Liver (tissue), 3 donors: ENCODE results near the gene ETS1.

Experiments
- CTCF ChIP-seq: fragments of 150-350 bp; IDR thresholded peaks from 2 replicates; pipeline ENCODE4 v1.5.1; 2017; ENCODE audit warnings: improper control_type of control experiment, low read depth, low read length; ENCODE audit not compliant: missing input control
- EGR1 ChIP-seq, 2 donors: IDR thresholded peaks; 2 replicates each; pipeline ENCODE4 v1.6.1; 2016 to 2018; ENCODE audit warnings: antibody characterized with exemption in 2 of 2, low read depth in 2 of 2
- FOXA1 ChIP-seq: IDR thresholded peaks from 2 replicates; pipeline ENCODE4 v1.6.1; 2016; ENCODE audit warnings: antibody characterized with exemption
- GABPA ChIP-seq, 2 donors: IDR thresholded peaks in 1 of 2; conservative IDR thresholded peaks in 1 of 2; 2 replicates each; pipeline ENCODE4 v1.6.1; 2016; ENCODE audit warnings: antibody characterized with exemption in 2 of 2, mild to moderate bottlenecking in 1 of 2, moderate library complexity in 1 of 2
- HNF4A ChIP-seq, 2 donors: conservative IDR thresholded peaks; 2 replicates each; pipeline ENCODE4 v1.6.1; 2016; ENCODE audit warnings: antibody characterized with exemption in 2 of 2, mild to moderate bottlenecking in 2 of 2
- HNF4G ChIP-seq: IDR thresholded peaks from 2 replicates; pipeline ENCODE4 v1.6.1; 2016; ENCODE audit warnings: antibody characterized with exemption
- JUND ChIP-seq, 2 donors: IDR thresholded peaks; 2 replicates each; pipeline ENCODE4 v1.6.1; 2016; ENCODE audit warnings: antibody characterized with exemption in 2 of 2
- MAX ChIP-seq: IDR thresholded peaks from 2 replicates; pipeline ENCODE4 v1.6.1; 2016; ENCODE audit warnings: antibody characterized with exemption
- RAD21 ChIP-seq, 2 donors: IDR thresholded peaks; 2 replicates each; pipeline ENCODE4 v1.6.1; 2016; ENCODE audit warnings: antibody characterized with exemption in 2 of 2, mild to moderate bottlenecking in 2 of 2
- REST ChIP-seq: IDR thresholded peaks from 2 replicates; pipeline ENCODE4 v1.6.1; 2016; ENCODE audit warnings: antibody characterized with exemption, mild to moderate bottlenecking
- RXRA ChIP-seq, 2 donors: IDR thresholded peaks; 2 replicates each; pipeline ENCODE4 v1.6.1; 2017 to 2018; ENCODE audit warnings: antibody characterized with exemption in 2 of 2, mild to moderate bottlenecking in 1 of 2
- SP1 ChIP-seq: IDR thresholded peaks from 2 replicates; pipeline ENCODE4 v1.6.1; 2018; ENCODE audit warnings: antibody characterized with exemption, mild to moderate bottlenecking
- TAF1 ChIP-seq: conservative IDR thresholded peaks from 2 replicates; pipeline ENCODE4 v1.6.1; 2016; ENCODE audit warnings: antibody characterized with exemption, mild to moderate bottlenecking
- YY1 ChIP-seq: IDR thresholded peaks from 2 replicates; pipeline ENCODE4 v1.6.1; 2016; ENCODE audit warnings: antibody characterized with exemption, mild to moderate bottlenecking
- donor health status: healthy.
- donor health status: healthy.

- TF ChIP-seq EGR1 (IDR thresholded peaks at IDR 0.05; ENCODE audit: low read depth in 2 of 2): no peak
- TF ChIP-seq CTCF: no peak
- no peak for TF ChIP-seq TAF1
- TF ChIP-seq JUND (IDR thresholded peaks at IDR 0.05): no peak
- TF ChIP-seq MAX: no peak
- no peak for TF ChIP-seq RAD21 (IDR thresholded peaks at IDR 0.05)
- TF ChIP-seq REST: no peak
- no peak for TF ChIP-seq FOXA1
- TF ChIP-seq SP1: no peak
- peak in 1 of 2 donors; percentile 49 for TF ChIP-seq RXRA (IDR thresholded peaks at IDR 0.05)
- TF ChIP-seq YY1: no peak
- TF ChIP-seq GABPA (IDR thresholded peaks at IDR 0.05 in 1 of 2, conservative IDR thresholded peaks at IDR 0.05 in 1 of 2): no peak
- TF ChIP-seq HNF4G: no peak
- peak in 1 of 2 donors; percentile 61 for TF ChIP-seq HNF4A (conservative IDR thresholded peaks at IDR 0.05)
These were observed 20.5 kb upstream of the ETS1 start for GRCh38 chr11:128607819-128608218.
